Prostate gland (tissue), 2 donors: ENCODE measurements around the gene CST7.

Source experiments
- CTCF ChIP-seq, 4 experiments: fragments of 200-600 bp in 2 of 4; fragments of 450-650 bp in 2 of 4; sonication (generic) in 2 of 4; IDR thresholded peaks; 1 replicate in 3 of 4; 2 replicates in 1 of 4; pipeline ENCODE4 v1.5.1; 2016 to 2019; ENCODE audit warnings: antibody characterized with exemption in 4 of 4, mild to moderate bottlenecking in 2 of 4, moderate library complexity in 2 of 4
- POLR2A ChIP-seq: fragments of 450-650 bp; IDR thresholded peaks from one replicate; pipeline ENCODE4 v1.6.1; 2016; ENCODE audit warnings: antibody characterized with exemption, mild to moderate bottlenecking

DNA sequence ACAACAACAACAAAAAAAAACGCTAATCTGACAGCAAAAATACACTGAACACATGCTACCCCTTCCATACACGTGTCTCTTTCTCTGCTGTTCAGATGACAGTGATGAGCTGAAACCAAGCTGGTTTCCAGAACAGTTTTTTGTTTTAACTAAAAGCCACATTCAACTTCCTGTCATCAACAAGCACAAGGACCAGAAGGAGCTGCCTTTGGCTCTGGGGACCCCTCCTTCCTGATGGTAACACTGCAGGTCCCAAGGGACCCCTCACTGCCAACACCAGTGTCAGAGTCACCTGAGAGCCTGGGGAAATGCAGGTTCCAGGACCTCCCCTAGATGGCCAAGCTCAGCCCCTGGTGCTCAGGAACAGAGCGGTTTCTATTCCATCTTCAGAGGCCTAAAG, 6.0 kb downstream of the CST7 start:
- no peak for TF ChIP-seq CTCF (IDR thresholded peaks at IDR 0.05)
- no peak for TF ChIP-seq POLR2A
